ENCODE measurements around the gene SNX6. TPM values are rescaled to one million over a fixed set of nuclear protein-coding genes. Genes with fewer than 3 reads are reported as not detected.
"Not testable (repeated sequence)": the region's sequence is repeated elsewhere in the genome, so short reads cannot be mapped to it uniquely, and the experiment has no call there.

SNX6 gene
- total RNA-seq, 1 donor from 2014 or later: 80.0 TPM

GRCh38 chr14:34649344-34649743, 19.4 kb upstream of the SNX6 start:
- Mint-ChIP-seq H3K36me3 (ENCODE audit: unreplicated experiment) (no peaks in the 10 kb centered on the region), H3K27me3 (ENCODE audit: unreplicated experiment) (no peaks in the 10 kb centered on the region), H3K27ac (ENCODE audit: unreplicated experiment) (peak overlapping the region; percentile 84), H3K4me1 (ENCODE audit: unreplicated experiment) (peaks cover 27% of the 10 kb centered on the region), H3K9me3 (ENCODE audit: unreplicated experiment) (peaks cover 7% of the 10 kb centered on the region), H3K4me3 (ENCODE audit: unreplicated experiment) (no peak overlapping the region)
- no peak for TF ChIP-seq CTCF (IDR thresholded peaks at IDR 0.05)
- no peak for DNase-seq (ENCODE audit: extremely low spot score, unreplicated experiment)

- Mint-ChIP-seq H3K9me3 (ENCODE audit: unreplicated experiment) (peaks cover 7% of the 10 kb centered on the region), H3K36me3 (ENCODE audit: unreplicated experiment) (no peaks in the 10 kb centered on the region), H3K27ac (ENCODE audit: unreplicated experiment) (no peak overlapping the region), H3K27me3 (ENCODE audit: unreplicated experiment) (no peaks in the 10 kb centered on the region), H3K4me1 (ENCODE audit: unreplicated experiment) (peaks cover 27% of the 10 kb centered on the region), H3K4me3 (ENCODE audit: unreplicated experiment) (no peak overlapping the region)
- TF ChIP-seq CTCF (IDR thresholded peaks at IDR 0.05): no peak
- no peak for DNase-seq (ENCODE audit: extremely low spot score, unreplicated experiment)
Measured at GRCh38 chr14:34646570-34647255, 16.8 kb upstream of the SNX6 start.

GRCh38 chr14:34643361-34643760, 13.4 kb upstream of the SNX6 start:
- Mint-ChIP-seq H3K9me3 (ENCODE audit: unreplicated experiment) (no peaks in the 10 kb centered on the region), H3K27ac (ENCODE audit: unreplicated experiment) (no peak overlapping the region), H3K4me1 (ENCODE audit: unreplicated experiment) (peaks cover 1% of the 10 kb centered on the region), H3K27me3 (ENCODE audit: unreplicated experiment) (no peaks in the 10 kb centered on the region), H3K36me3 (ENCODE audit: unreplicated experiment) (no peaks in the 10 kb centered on the region), H3K4me3 (ENCODE audit: unreplicated experiment) (no peak overlapping the region)
- no peak for TF ChIP-seq CTCF (IDR thresholded peaks at IDR 0.05)
- DNase-seq (ENCODE audit: extremely low spot score, unreplicated experiment): no peak

- Mint-ChIP-seq H3K4me1 (ENCODE audit: unreplicated experiment) (no peaks in the 10 kb centered on the region), H3K9me3 (ENCODE audit: unreplicated experiment) (no peaks in the 10 kb centered on the region), H3K4me3 (ENCODE audit: unreplicated experiment) (no peak overlapping the region), H3K27me3 (ENCODE audit: unreplicated experiment) (no peaks in the 10 kb centered on the region), H3K27ac (ENCODE audit: unreplicated experiment) (no peak overlapping the region), H3K36me3 (ENCODE audit: unreplicated experiment) (no peaks in the 10 kb centered on the region)
- DNase-seq (ENCODE audit: extremely low spot score, unreplicated experiment): no peak
- TF ChIP-seq CTCF (IDR thresholded peaks at IDR 0.05): no peak
Measured at GRCh38 chr14:34642595-34642994, 12.6 kb upstream of the SNX6 start.

- Mint-ChIP-seq H3K4me1 (ENCODE audit: unreplicated experiment) (no peaks in the 10 kb centered on the region), H3K9me3 (ENCODE audit: unreplicated experiment) (no peaks in the 10 kb centered on the region), H3K27me3 (ENCODE audit: unreplicated experiment) (no peaks in the 10 kb centered on the region), H3K27ac (ENCODE audit: unreplicated experiment) (no peak overlapping the region), H3K36me3 (ENCODE audit: unreplicated experiment) (no peaks in the 10 kb centered on the region), H3K4me3 (ENCODE audit: unreplicated experiment) (no peak overlapping the region)
- no peak for TF ChIP-seq CTCF (IDR thresholded peaks at IDR 0.05)
- DNase-seq (ENCODE audit: extremely low spot score, unreplicated experiment): no peak
Measured at GRCh38 chr14:34640826-34641225, 10.9 kb upstream of the SNX6 start.

- not testable (repeated sequence) for H3K27me3 Mint-ChIP-seq (ENCODE audit: unreplicated experiment); H3K4me1 Mint-ChIP-seq (ENCODE audit: unreplicated experiment); H3K4me3 Mint-ChIP-seq (ENCODE audit: unreplicated experiment); H3K9me3 Mint-ChIP-seq (ENCODE audit: unreplicated experiment); H3K27ac Mint-ChIP-seq (ENCODE audit: unreplicated experiment); DNase-seq (ENCODE audit: extremely low spot score, unreplicated experiment); H3K36me3 Mint-ChIP-seq (ENCODE audit: unreplicated experiment)
Measured at GRCh38 chr14:34634360-34634771, 4.4 kb upstream of the SNX6 start.

Data from osteocyte (in vitro differentiated cells).